ENCODE data around the gene CFAP77.
"Not testable (repeated sequence)": the region's sequence is repeated elsewhere in the genome, so short reads cannot be mapped to it uniquely, and the experiment has no call there.

The CFAP77 gene

DNA sequence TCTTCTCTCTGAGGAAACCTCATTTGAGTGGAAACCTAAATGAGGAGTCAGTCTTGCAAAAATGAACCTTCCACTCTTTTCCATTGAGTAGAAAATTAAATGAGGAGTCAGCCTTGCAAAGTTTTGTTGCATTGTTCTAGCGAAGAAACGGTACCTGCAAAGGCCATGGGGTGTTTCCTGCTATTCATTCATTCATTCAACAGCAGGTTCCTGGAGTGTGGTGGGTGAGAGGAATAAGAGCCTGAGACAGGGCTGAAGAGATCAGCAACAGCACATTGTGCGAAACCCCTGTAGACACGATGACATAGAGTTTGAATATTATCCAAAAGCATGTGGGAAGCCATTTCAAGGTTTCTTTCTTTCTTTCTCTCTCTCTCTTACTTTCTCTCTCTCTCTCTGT lies 40.6 kb upstream of the CFAP77 start:
- no peaks in the 10 kb centered on the region for H3K36me3 ChIP-seq (ENCODE audit: control insufficient read depth, insufficient read depth, low read length)
- no peaks in the 10 kb centered on the region for H3K27me3 ChIP-seq (replicated peaks; ENCODE audit: control insufficient read depth, insufficient read depth, low read length)
- TF ChIP-seq, protein P1, sequence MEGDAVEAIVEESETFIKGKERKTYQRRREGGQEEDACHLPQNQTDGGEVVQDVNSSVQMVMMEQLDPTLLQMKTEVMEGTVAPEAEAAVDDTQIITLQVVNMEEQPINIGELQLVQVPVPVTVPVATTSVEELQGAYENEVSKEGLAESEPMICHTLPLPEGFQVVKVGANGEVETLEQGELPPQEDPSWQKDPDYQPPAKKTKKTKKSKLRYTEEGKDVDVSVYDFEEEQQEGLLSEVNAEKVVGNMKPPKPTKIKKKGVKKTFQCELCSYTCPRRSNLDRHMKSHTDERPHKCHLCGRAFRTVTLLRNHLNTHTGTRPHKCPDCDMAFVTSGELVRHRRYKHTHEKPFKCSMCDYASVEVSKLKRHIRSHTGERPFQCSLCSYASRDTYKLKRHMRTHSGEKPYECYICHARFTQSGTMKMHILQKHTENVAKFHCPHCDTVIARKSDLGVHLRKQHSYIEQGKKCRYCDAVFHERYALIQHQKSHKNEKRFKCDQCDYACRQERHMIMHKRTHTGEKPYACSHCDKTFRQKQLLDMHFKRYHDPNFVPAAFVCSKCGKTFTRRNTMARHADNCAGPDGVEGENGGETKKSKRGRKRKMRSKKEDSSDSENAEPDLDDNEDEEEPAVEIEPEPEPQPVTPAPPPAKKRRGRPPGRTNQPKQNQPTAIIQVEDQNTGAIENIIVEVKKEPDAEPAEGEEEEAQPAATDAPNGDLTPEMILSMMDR (IDR thresholded peaks at IDR 0.05; ENCODE audit: insufficient read depth, low read length, poor library complexity, severe bottlenecking) = no peak
- no peak for DNase-seq (ENCODE audit: extremely low read depth, insufficient read length)
- no peak overlapping the region for H3K4me3 ChIP-seq (replicated peaks; ENCODE audit: low read depth, low read length)

DNA sequence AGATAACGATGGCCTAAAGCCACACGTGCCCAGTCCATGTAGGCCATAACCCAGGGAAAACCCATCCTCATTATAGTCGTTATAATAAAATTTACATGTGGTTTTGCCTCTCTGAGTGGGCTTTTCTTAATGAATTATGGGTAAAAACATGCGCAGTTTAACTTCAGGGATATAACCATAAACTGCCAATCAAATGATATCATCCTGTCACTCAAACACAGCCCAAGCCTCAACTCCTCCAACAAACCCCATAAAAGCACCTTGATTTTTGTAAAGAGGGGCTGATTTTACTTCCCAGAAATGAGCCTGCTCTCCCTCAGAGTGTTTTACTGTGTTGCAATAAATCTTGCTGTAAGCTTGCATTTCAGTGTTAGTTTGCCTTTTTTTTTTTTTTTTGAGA lies 39.4 kb upstream of the CFAP77 start:
- no peak for DNase-seq (ENCODE audit: extremely low read depth, insufficient read length)
- H3K27me3 ChIP-seq (replicated peaks; ENCODE audit: control insufficient read depth, insufficient read depth, low read length) = no peaks in the 10 kb centered on the region
- TF ChIP-seq, protein P1 (IDR thresholded peaks at IDR 0.05; ENCODE audit: insufficient read depth, low read length, poor library complexity, severe bottlenecking) = no peak
- H3K36me3 ChIP-seq (ENCODE audit: control insufficient read depth, insufficient read depth, low read length) = no peaks in the 10 kb centered on the region
- no peak overlapping the region for H3K4me3 ChIP-seq (replicated peaks; ENCODE audit: low read depth, low read length)

DNA sequence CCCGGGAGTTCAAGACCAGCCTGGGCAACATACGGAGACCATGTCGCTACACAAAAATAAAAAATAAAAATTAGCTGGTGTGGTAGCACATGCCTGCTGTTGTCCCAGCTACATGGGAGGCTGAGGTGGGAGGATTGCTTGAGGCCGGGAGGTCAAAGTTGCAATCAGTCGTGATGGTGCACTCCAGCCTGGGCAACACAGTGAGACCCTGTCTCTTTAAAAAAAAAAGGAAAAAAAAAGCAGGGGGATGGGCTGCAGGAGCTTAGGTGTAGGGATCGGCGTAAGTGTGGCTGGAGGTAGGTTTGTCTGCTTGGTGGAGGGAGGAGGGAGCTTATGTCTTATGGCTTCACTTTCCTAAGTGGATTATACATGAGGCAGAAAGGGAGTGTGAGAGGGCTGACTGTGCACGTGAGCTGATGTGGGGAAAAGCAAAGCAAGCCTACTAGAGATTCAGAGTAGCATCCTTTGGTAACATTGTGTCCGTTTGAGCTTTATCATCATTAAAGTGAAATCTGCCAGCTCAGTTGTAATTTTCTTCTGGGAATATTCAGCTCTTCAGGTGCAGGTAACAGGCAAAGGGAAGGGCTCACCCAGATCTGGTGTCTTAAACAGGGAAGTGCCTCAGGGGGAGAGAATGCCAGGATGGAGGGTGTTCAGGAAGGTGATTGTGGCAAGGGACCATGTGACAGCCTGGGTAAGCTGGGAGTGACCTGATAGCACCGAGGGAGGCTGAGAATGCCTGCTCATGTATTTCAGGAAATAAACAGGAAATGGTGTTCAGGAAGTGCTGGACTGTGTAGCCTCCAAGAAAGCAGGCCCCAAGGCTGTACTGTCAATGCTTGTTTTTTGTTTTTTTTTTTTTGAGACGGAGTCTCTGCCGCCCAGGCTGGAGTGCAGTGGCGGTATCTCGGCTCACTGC lies 37.6 kb upstream of the CFAP77 start:
- H3K36me3 ChIP-seq (ENCODE audit: control insufficient read depth, insufficient read depth, low read length) = peaks cover 8% of the 10 kb centered on the region
- H3K4me3 ChIP-seq (replicated peaks; ENCODE audit: low read depth, low read length) = no peak overlapping the region
- no peaks in the 10 kb centered on the region for H3K27me3 ChIP-seq (replicated peaks; ENCODE audit: control insufficient read depth, insufficient read depth, low read length)
- TF ChIP-seq, protein P1 (IDR thresholded peaks at IDR 0.05; ENCODE audit: insufficient read depth, low read length, poor library complexity, severe bottlenecking) = no peak
- DNase-seq (ENCODE audit: extremely low read depth, insufficient read length) = no peak

DNA sequence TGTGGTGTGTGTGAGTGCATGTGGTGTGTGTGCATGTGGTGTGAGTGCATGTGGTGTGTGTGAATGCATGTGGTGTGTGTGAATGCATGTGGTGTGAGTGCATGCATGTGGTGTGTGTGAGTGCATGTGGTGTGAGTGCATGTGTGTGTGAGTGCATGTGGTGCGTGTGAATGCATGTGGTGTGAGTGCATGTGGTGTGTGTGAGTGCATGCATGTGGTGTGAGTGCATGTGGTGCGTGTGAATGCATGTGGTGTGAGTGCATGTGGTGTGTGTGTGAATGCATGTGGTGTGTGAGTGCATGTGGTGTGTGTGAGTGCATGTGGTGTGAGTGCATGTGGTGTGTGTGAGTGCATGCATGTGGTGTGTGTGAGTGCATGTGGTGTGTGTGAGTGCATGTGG lies 32.2 kb upstream of the CFAP77 start:
- peaks cover 24% of the 10 kb centered on the region for H3K36me3 ChIP-seq (ENCODE audit: control insufficient read depth, insufficient read depth, low read length)
- not testable (repeated sequence) for DNase-seq (ENCODE audit: extremely low read depth, insufficient read length)

DNA sequence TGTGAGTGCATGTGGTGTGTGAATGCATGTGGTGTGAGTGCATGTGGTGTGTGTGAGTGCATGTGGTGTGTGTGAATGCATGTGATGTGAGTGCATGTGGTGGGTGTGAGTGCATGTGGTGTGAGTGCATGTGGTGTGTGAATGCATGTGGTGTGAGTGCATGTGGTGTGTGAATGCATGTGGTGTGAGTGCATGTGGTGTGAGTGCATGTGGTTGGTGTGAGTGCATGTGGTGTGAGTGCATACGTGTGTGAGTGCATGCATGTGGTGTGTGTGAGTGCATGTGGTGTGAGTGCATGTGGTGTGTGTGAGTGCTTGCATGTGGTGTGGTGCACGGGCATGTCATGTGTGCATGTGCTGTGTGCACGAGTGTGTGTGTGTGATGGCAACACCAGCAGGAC lies 31.6 kb upstream of the CFAP77 start:
- H3K27me3 ChIP-seq (replicated peaks; ENCODE audit: control insufficient read depth, insufficient read depth, low read length); H3K4me3 ChIP-seq (replicated peaks; ENCODE audit: low read depth, low read length); DNase-seq (ENCODE audit: extremely low read depth, insufficient read length): not testable (repeated sequence)
- peaks cover 24% of the 10 kb centered on the region for H3K36me3 ChIP-seq (ENCODE audit: control insufficient read depth, insufficient read depth, low read length)

More for the DNA sequence above, 32.2 kb upstream of the CFAP77 start:
- H3K4me3 ChIP-seq (replicated peaks; ENCODE audit: low read depth, low read length); H3K27me3 ChIP-seq (replicated peaks; ENCODE audit: control insufficient read depth, insufficient read depth, low read length): not testable (repeated sequence)

DNA sequence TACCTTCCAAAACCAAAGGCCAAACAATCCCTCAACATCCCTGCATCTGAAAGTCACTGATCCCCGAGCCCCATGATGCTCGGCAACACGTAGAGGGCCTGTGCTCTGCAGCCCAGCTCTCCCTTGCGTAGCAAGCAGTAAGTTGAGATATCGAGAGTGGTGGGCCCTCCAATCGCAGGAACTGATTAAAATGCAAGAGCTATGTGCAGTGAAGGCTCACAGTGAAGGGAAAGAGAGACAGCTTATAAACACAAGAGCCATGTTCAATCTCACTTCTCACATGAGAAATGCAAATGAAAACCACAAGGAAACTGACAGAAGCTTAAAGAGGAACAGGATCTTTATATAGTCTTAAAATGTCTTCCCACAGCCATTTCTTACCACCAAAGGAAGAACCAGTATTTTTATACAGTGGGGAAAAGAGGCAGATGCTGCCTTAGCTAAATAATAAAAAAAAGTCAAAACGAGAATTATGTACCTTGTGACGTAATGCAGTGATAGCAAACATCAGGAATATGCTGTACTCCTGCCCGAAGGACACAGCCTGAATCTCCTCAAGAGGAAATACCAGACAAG lies 28.0 kb upstream of the CFAP77 start:
- TF ChIP-seq, protein P1 (IDR thresholded peaks at IDR 0.05; ENCODE audit: insufficient read depth, low read length, poor library complexity, severe bottlenecking) = no peak
- no peaks in the 10 kb centered on the region for H3K27me3 ChIP-seq (replicated peaks; ENCODE audit: control insufficient read depth, insufficient read depth, low read length)
- DNase-seq (ENCODE audit: extremely low read depth, insufficient read length) = peak; percentile 82
- peaks cover 24% of the 10 kb centered on the region for H3K36me3 ChIP-seq (ENCODE audit: control insufficient read depth, insufficient read depth, low read length)
- peak overlapping the region; percentile 25 for H3K4me3 ChIP-seq (replicated peaks; ENCODE audit: low read depth, low read length)

Measured in GM06990 (cell line).